ENCODE measurements around the gene CRELD2.

- TF ChIP-seq, protein P1, sequence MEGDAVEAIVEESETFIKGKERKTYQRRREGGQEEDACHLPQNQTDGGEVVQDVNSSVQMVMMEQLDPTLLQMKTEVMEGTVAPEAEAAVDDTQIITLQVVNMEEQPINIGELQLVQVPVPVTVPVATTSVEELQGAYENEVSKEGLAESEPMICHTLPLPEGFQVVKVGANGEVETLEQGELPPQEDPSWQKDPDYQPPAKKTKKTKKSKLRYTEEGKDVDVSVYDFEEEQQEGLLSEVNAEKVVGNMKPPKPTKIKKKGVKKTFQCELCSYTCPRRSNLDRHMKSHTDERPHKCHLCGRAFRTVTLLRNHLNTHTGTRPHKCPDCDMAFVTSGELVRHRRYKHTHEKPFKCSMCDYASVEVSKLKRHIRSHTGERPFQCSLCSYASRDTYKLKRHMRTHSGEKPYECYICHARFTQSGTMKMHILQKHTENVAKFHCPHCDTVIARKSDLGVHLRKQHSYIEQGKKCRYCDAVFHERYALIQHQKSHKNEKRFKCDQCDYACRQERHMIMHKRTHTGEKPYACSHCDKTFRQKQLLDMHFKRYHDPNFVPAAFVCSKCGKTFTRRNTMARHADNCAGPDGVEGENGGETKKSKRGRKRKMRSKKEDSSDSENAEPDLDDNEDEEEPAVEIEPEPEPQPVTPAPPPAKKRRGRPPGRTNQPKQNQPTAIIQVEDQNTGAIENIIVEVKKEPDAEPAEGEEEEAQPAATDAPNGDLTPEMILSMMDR (IDR thresholded peaks at IDR 0.05) = no peak
- TF ChIP-seq POLR2A (IDR thresholded peaks at IDR 0.05) = no peak
Observed at GRCh38 chr22:49961005-49961600, 42.7 kb downstream of the CRELD2 start.
